SJSA1 (cell line): ENCODE data around the gene THAP9. TPM values are rescaled to one million over a fixed set of nuclear protein-coding genes. Genes with fewer than 3 reads are reported as not detected.
"Not testable (repeated sequence)": the region's sequence is repeated elsewhere in the genome, so short reads cannot be mapped to it uniquely, and the experiment has no call there.

Source experiments
- DNase-seq, 2 experiments: peaks; one replicate each; pipeline ENCODE4 v3.0.0-alpha.2; 2015 to 2020; ENCODE audit warnings: low spot score in 2 of 2, low read depth in 1 of 2
- H3K27ac ChIP-seq: fragments of 250-450 bp; sonication (Bioruptor Pico); 2 replicates; pipeline ENCODE4 v1.5.1; 2020; ENCODE audit warnings: mild to moderate bottlenecking, moderate library complexity
- H3K27me3 ChIP-seq: fragments of 250-450 bp; sonication (Bioruptor Pico); replicated peaks from 2 replicates; pipeline ENCODE4 v1.5.1; 2020; ENCODE audit warnings: mild to moderate bottlenecking, moderate library complexity
- H3K36me3 ChIP-seq: fragments of 250-450 bp; sonication (Bioruptor Pico); 2 replicates; pipeline ENCODE4 v1.5.1; 2020; ENCODE audit warnings: mild to moderate bottlenecking
- H3K4me1 ChIP-seq: fragments of 250-450 bp; sonication (Bioruptor Pico); replicated peaks from 2 replicates; pipeline ENCODE4 v1.6.1; 2021; ENCODE audit warnings: mild to moderate bottlenecking
- H3K4me3 ChIP-seq: fragments of 250-450 bp; sonication (Bioruptor Pico); 2 replicates; pipeline ENCODE4 v1.5.1; 2020; ENCODE audit warnings: mild to moderate bottlenecking
- H3K9me3 ChIP-seq: fragments of 250-450 bp; sonication (Bioruptor Pico); replicated peaks from 2 replicates; pipeline ENCODE4 v1.5.1; 2020; ENCODE audit warnings: mild to moderate bottlenecking
- total RNA-seq: library from RNA; depleted of rRNA; stranded (reverse); fragments of >200 nt; shearing (Covaris generic); gene quantifications from 2 replicates; pipeline ENCODE4 v1.2.3, GENCODE V29; 2014; rRNA removed

Gene THAP9
- 3.4 and 5.3 TPM in 2 replicates for total RNA-seq

GRCh38 chr4:82900411-82901182 lies at the start of gene THAP9:
THAP9 (plus strand) TSS chr4:82900735; CDS start chr4:82900803, 68 bp downstream.
- H3K27me3 ChIP-seq, result no peaks in the 10 kb centered on the region
- H3K9me3 ChIP-seq, result no peaks in the 10 kb centered on the region
- H3K4me3 ChIP-seq, result peak within 1 kb of the TSS; percentile 75
- peaks cover 5% of the 10 kb centered on the region for H3K4me1 ChIP-seq
- H3K27ac ChIP-seq, result peak within 1 kb of the TSS; percentile 99
- peaks cover 29% of the 10 kb centered on the region for H3K36me3 ChIP-seq
- DNase-seq, result peak; percentile 99

- Histone ChIP-seq H3K9me3 (no peaks in the 10 kb centered on the region), H3K27me3 (no peaks in the 10 kb centered on the region), H3K27ac (no peak overlapping the region), H3K4me1 (no peaks in the 10 kb centered on the region), H3K36me3 (peaks cover 97% of the 10 kb centered on the region), H3K4me3 (no peak overlapping the region)
- DNase-seq, result no peak
Observed at GRCh38 chr4:82851318-82851717, 49.2 kb upstream of the THAP9 start.

GRCh38 chr4:82851885-82852750 lies 48.4 kb upstream of the THAP9 start:
- Histone ChIP-seq H3K4me3 (no peak overlapping the region), H3K27ac (no peak overlapping the region), H3K9me3 (no peaks in the 10 kb centered on the region), H3K36me3 (peaks cover 97% of the 10 kb centered on the region), H3K27me3 (no peaks in the 10 kb centered on the region), H3K4me1 (no peaks in the 10 kb centered on the region)
- DNase-seq, result peak in 1 of 2 experiments; percentile 22

DNA sequence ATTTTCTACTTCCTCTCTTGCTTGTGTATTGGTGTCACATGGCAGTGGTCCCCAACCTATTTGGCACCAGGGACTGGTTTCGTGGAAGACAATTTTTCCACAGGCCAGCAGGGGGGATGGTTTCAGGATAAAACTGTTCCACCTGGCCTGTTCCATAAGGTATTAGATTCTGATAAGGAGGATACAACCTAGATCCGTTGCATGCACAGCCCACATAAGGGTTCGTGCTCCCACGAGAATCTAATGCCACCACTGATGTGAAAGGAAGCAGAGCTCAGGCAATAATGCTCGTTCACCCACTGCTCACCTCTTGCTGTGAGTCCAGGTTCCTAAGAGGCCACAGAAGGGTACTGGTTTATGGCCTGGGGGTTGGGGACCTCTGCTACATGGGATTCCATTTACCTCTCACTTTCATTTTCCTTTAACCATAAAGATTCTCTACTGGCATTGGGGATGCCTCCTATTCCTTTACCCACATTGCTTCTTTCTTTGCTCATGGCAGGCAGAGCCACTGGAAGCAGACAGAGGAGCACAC lies 47.7 kb upstream of the THAP9 start:
- Histone ChIP-seq H3K4me1 (no peaks in the 10 kb centered on the region), H3K4me3 (no peak overlapping the region), H3K27ac (no peak overlapping the region), H3K36me3 (peaks cover 97% of the 10 kb centered on the region), H3K9me3 (no peaks in the 10 kb centered on the region), H3K27me3 (no peaks in the 10 kb centered on the region)
- DNase-seq, result no peak

GRCh38 chr4:82860487-82860886 lies 40.0 kb upstream of the THAP9 start:
- H3K4me1 ChIP-seq, DNase-seq, H3K27ac ChIP-seq, H3K9me3 ChIP-seq, H3K4me3 ChIP-seq, H3K27me3 ChIP-seq: not testable (repeated sequence)
- peaks cover 84% of the 10 kb centered on the region for H3K36me3 ChIP-seq

- no peak overlapping the region for H3K4me3 ChIP-seq
- DNase-seq, result no peak
- H3K27me3 ChIP-seq, result no peaks in the 10 kb centered on the region
- H3K9me3 ChIP-seq, result no peaks in the 10 kb centered on the region
- H3K27ac ChIP-seq, result no peak overlapping the region
- H3K4me1 ChIP-seq, result peaks cover 12% of the 10 kb centered on the region
- H3K36me3 ChIP-seq, result peaks cover 80% of the 10 kb centered on the region
Observed at GRCh38 chr4:82861529-82861928, 39.0 kb upstream of the THAP9 start.

DNA sequence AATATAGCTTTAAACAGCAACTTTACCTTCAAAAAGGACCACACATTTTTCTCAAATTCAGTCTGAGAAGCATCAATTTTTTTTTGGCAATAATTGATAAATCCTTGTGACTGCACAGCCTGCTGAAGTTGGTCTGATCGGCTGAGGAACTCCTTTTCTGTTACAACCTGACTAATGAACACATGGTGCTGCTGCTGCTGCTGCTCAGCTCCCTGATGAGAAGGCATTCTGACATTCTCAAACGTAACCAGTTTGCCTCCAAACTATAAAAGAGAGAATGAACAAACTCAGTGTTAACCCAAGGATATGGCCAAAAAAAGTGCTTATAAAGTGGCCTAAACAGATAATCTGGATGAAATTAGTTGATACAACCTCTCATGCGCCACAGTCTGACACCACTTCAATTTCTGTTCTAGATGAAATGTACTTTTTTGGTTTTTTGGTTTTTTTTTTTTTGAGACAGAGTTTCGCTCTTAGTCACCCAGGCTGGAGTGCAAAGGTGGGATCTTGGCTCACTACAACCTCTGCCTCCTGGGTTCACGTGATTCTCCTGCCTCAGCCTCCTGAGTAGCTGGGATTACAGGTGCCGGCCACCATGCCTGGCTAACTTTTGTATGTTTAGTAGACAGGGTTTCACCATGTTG lies 36.1 kb upstream of the THAP9 start:
- H3K27me3 ChIP-seq, result no peaks in the 10 kb centered on the region
- H3K36me3 ChIP-seq, result peaks cover 83% of the 10 kb centered on the region
- H3K27ac ChIP-seq, result peak overlapping the region; percentile 90
- H3K9me3 ChIP-seq, result no peaks in the 10 kb centered on the region
- no peak overlapping the region for H3K4me3 ChIP-seq
- peaks cover 15% of the 10 kb centered on the region for H3K4me1 ChIP-seq
- no peak for DNase-seq

- no peaks in the 10 kb centered on the region for H3K27me3 ChIP-seq
- H3K4me1 ChIP-seq, result peaks cover 15% of the 10 kb centered on the region
- peak overlapping the region; percentile 90 for H3K27ac ChIP-seq
- H3K36me3 ChIP-seq, result peaks cover 87% of the 10 kb centered on the region
- DNase-seq, result peak in 1 of 2 experiments; percentile 69
- no peak overlapping the region for H3K4me3 ChIP-seq
- no peaks in the 10 kb centered on the region for H3K9me3 ChIP-seq
Observed at GRCh38 chr4:82865592-82865991, 34.9 kb upstream of the THAP9 start.

GRCh38 chr4:82866033-82866432 lies 34.5 kb upstream of the THAP9 start:
- H3K4me1 ChIP-seq, result peaks cover 15% of the 10 kb centered on the region
- H3K9me3 ChIP-seq, H3K4me3 ChIP-seq, H3K27me3 ChIP-seq: not testable (repeated sequence)
- peaks cover 90% of the 10 kb centered on the region for H3K36me3 ChIP-seq
- H3K27ac ChIP-seq, result peak overlapping the region; percentile 90
- peak; percentile 24 to 60 for DNase-seq

DNA sequence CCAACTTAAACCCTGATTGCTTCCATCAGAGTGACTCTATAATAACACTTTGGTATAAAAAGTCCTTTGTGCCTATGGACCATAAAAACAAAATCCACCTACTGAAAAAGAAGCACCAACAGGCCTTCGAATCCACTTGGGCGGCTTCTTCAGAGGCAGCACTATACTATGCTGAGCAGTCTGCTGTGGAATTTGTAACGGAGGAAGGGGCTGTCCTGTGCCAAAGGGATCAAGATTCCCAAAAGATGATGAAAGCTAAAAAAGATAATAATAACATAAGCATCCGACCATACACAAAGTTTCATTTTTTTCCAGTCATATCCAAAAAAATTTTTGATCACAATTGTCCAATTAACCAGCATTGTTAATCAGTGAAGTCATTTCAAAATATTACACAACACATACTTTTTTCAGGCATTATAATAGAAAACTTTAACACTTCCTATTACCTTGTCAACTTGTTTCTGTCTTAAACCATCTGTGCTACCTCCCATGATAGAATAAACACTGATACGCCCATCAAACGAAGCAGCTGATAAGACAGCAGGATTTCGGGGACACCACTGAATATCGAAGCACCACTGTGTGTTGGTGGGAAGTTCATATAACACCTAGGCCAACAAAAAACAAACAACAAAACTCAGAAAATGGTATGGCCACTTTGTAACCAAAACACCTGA lies 33.7 kb upstream of the THAP9 start:
- H3K4me1 ChIP-seq, result peaks cover 15% of the 10 kb centered on the region
- H3K27me3 ChIP-seq, result no peaks in the 10 kb centered on the region
- H3K9me3 ChIP-seq, result no peaks in the 10 kb centered on the region
- H3K27ac ChIP-seq, result peak overlapping the region; percentile 90
- no peak overlapping the region for H3K4me3 ChIP-seq
- peaks cover 92% of the 10 kb centered on the region for H3K36me3 ChIP-seq
- no peak for DNase-seq

DNA sequence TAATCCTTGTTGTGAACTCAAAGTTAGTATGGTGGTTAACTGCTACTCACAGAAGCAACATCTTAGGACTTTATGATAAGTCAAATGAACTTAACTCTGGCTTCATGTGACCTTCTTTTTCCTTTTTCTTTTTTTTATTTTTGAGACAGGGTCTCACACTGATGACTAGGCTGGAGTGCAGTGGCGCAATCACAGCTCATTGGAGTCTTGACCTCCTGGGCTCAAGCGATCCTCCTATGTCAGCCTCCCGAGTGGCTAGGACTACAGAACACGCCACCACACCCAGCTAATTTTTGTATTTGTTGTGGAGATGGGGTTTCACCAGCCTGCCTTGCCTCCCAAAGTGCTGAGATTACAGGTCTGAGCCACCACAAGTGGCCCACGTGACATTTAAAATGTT lies 32.0 kb upstream of the THAP9 start:
- no peak for DNase-seq
- Histone ChIP-seq H3K9me3 (no peaks in the 10 kb centered on the region), H3K27me3 (no peaks in the 10 kb centered on the region), H3K4me3 (no peak overlapping the region), H3K4me1 (peaks cover 15% of the 10 kb centered on the region), H3K27ac (no peak overlapping the region), H3K36me3 (peaks cover 90% of the 10 kb centered on the region)

GRCh38 chr4:82885410-82885809 lies 15.1 kb upstream of the THAP9 start:
- H3K36me3 ChIP-seq, result peaks cover 56% of the 10 kb centered on the region
- no peaks in the 10 kb centered on the region for H3K27me3 ChIP-seq
- H3K27ac ChIP-seq, result no peak overlapping the region
- H3K4me1 ChIP-seq, result peaks cover 3% of the 10 kb centered on the region; the same call in 1 of the 2 replicates
- H3K4me3 ChIP-seq, result no peak overlapping the region
- DNase-seq, result no peak
- no peaks in the 10 kb centered on the region for H3K9me3 ChIP-seq
